K562 (cell line): ENCODE data around the gene SUGT1. TPM values are rescaled to one million over a fixed set of nuclear protein-coding genes. Genes with fewer than 3 reads are reported as not detected.

Source experiments
- ATF7 ChIP-seq: fragments of 450-650 bp; IDR thresholded peaks from 2 replicates; pipeline ENCODE4 v1.7.1; 2014; ENCODE audit warnings: mild to moderate bottlenecking, moderate library complexity
- CBFB ChIP-seq: sonication (generic); formaldehyde crosslinking; IDR thresholded peaks from 2 replicates; pipeline ENCODE4 v1.4.0; 2020; ENCODE audit warnings: mild to moderate bottlenecking, missing genetic modification reagents
- GABPA ChIP-seq: fragments of 200-800 bp; sonication (Bioruptor generic); conservative IDR thresholded peaks from 2 replicates; pipeline ENCODE4 v1.6.1; 2016; ENCODE audit warnings: low read depth, missing genetic modification characterization, missing compliant biosample characterization
- HDAC6 ChIP-seq: IDR thresholded peaks from 2 replicates; pipeline ENCODE4 v1.6.1; 2012; ENCODE audit warnings: low read depth, mild to moderate bottlenecking, control low read depth, inconsistent platforms, low read length, moderate library complexity
- MBD2 ChIP-seq: sonication (generic); IDR thresholded peaks from 2 replicates; pipeline ENCODE4 v1.6.1; 2016; ENCODE audit warnings: low read depth, borderline replicate concordance
- MXI1 ChIP-seq: IDR thresholded peaks from 2 replicates; pipeline ENCODE4 v1.6.1; 2011; ENCODE audit warnings: low read depth, mild to moderate bottlenecking, improper control_type of control experiment, low read length
- MYC ChIP-seq, 2 experiments: fragments of 250-450 bp in 1 of 2; sonication (Bioruptor Pico) in 1 of 2; IDR thresholded peaks; 2 replicates each; pipeline versions ENCODE4 v1.5.1 to v1.6.1; 2012 to 2021; ENCODE audit warnings: low read depth in 2 of 2, borderline replicate concordance in 1 of 2, improper control_type of control experiment in 1 of 2, low read length in 1 of 2, mild to moderate bottlenecking in 1 of 2, moderate library complexity in 1 of 2
- NFIC ChIP-seq: fragments of 450-650 bp; IDR thresholded peaks from 2 replicates; pipeline ENCODE4 v1.6.1; 2017; ENCODE audit warnings: mild to moderate bottlenecking, inconsistent platforms
- PHF20 ChIP-seq: fragments of 450-650 bp; IDR thresholded peaks from 2 replicates; pipeline ENCODE4 v1.6.1; 2018; ENCODE audit not compliant: partially characterized antibody
- SP1 ChIP-seq: sonication (generic); formaldehyde crosslinking; IDR thresholded peaks from 2 replicates; pipeline ENCODE4 v1.8.1; 2022; ENCODE audit warnings: mild to moderate bottlenecking, missing genetic modification reagents
- TBP ChIP-seq: optimal IDR thresholded peaks from 2 replicates; pipeline ENCODE3; 2011; ENCODE audit warnings: low read depth, low read length, improper control_type of control experiment
- ZKSCAN1 ChIP-seq: fragments of 150-350 bp; IDR thresholded peaks from 2 replicates; pipeline ENCODE4 v1.6.1; 2016; ENCODE audit warnings: low read depth, low read length
- ZNF175 ChIP-seq: fragments of 200-800 bp; sonication (Bioruptor generic); IDR thresholded peaks from 2 replicates; pipeline ENCODE4 v1.6.1; 2016; ENCODE audit warnings: low read depth, mild to moderate bottlenecking, missing genetic modification characterization, missing compliant biosample characterization
- polyA plus RNA-seq, 8 experiments: library from polyadenylated mRNA; depleted of rRNA in 4 of 8; stranded (reverse) in 5 of 8; unstranded in 3 of 8; fragments of >200 nt; fragmentation: Nextera tagmentation in 2 of 8; fragmentation: Illumina TruSeq in 1 of 8; extraction: Ambion mirVana in 2 of 8; extraction: Trizol in 1 of 8; gene quantifications; 2 replicates each; pipeline versions ENCODE4 v1.2.1 to v1.2.3, GENCODE V29; 2011 to 2014; ENCODE audit warnings: inconsistent platforms in 1 of 8, missing spikeins in 1 of 8
- total RNA-seq, 7 experiments: library from RNA; depleted of rRNA in 6 of 7; stranded (reverse); fragments of >200 nt in 6 of 7; fragmentation: Illumina TruSeq in 2 of 7; extraction: Trizol in 2 of 7; gene quantifications; 2 replicates each; pipeline versions ENCODE4 v1.2.1 to v1.2.3, GENCODE V29; 2011 to 2021; ENCODE audit warnings: low replicate concordance in 1 of 7
- TF ChIP-seq, protein P1 (sequence below), 2 experiments: fragments of 200-800 bp in 1 of 2; sonication (Bioruptor generic) in 1 of 2; sonication (generic) in 1 of 2; formaldehyde crosslinking in 1 of 2; IDR thresholded peaks in 1 of 2; conservative IDR thresholded peaks in 1 of 2; 2 replicates each; pipeline versions ENCODE4 v1.5.0 to v1.6.1; 2016 to 2020; ENCODE audit warnings: missing compliant biosample characterization in 1 of 2, missing genetic modification characterization in 1 of 2, missing genetic modification reagents in 1 of 2
- TF ChIP-seq, protein P2 (sequence below): fragments of 450-650 bp; IDR thresholded peaks from 2 replicates; pipeline ENCODE4 v1.6.1; 2017; ENCODE audit warnings: antibody characterized with exemption, mild to moderate bottlenecking
- TF ChIP-seq, protein P3 (sequence below): fragments of 450-650 bp; IDR thresholded peaks from 2 replicates; pipeline ENCODE4 v1.6.1; 2018; ENCODE audit not compliant: partially characterized antibody

SUGT1 gene
- total and polyA plus RNA-seq, 9 of the 15 experiments (the other 6 are each of a cell fraction or from before 2014, with no cell fraction given) = 38.1 to 67.1 (median 53.8) TPM

DNA sequence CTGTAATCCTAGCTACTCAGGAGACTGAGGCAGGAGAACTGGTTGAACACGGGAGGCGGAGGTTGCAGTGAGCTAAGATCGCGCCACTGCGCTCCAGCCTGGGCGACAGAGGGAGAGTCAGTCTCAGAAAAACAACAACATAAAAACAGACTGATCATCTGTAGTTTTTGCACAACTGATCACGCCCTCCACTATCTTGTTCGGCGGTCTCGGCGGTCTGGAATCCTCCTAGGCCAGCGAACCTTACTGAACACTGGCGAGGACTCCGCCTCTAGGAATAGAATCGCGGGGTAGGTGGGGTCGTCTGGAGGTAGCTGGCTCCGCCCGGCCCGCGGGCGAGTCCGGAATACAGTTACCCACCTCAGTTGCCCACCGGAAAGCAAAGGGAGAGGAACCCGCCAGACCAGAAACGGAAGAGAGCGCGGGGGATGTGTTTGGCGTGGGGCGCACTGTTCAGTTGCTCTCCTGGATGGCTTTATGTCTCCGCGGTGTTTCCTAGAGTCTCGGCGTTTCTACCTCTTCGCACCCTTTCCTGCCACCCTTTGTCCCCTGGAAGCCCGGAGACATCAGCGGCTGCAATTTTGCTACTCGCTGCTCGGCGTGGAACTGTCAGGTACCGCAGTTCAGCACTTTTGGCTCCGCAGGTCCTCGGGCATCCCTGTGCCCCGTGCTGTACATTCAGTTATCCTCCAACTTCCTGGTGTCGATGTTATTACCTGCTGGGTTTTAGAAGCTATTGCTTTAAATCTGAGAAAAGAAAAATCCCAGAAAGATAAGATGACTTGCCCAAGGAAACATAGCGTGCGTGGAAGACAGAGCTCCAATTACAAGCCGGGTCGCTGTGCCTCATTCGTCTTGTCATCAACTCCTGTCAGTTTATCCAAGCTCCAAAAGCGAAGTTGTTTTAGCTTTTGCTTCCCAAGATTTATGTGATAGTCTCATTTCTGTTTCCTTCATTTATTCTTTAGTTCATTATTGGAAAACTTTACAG is 35.3 kb upstream of the SUGT1 start (continued):
- TF ChIP-seq, protein P1, sequence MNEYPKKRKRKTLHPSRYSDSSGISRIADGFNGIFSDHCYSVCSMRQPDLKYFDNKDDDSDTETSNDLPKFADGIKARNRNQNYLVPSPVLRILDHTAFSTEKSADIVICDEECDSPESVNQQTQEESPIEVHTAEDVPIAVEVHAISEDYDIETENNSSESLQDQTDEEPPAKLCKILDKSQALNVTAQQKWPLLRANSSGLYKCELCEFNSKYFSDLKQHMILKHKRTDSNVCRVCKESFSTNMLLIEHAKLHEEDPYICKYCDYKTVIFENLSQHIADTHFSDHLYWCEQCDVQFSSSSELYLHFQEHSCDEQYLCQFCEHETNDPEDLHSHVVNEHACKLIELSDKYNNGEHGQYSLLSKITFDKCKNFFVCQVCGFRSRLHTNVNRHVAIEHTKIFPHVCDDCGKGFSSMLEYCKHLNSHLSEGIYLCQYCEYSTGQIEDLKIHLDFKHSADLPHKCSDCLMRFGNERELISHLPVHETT (CRISPR knock-in tag; conservative IDR thresholded peaks at IDR 0.05 in 1 of 2, IDR thresholded peaks at IDR 0.05 in 1 of 2) = peak in 1 of 2 experiments; percentile 42; a peak in 1 of 4 replicates
- TF ChIP-seq, protein P2, sequence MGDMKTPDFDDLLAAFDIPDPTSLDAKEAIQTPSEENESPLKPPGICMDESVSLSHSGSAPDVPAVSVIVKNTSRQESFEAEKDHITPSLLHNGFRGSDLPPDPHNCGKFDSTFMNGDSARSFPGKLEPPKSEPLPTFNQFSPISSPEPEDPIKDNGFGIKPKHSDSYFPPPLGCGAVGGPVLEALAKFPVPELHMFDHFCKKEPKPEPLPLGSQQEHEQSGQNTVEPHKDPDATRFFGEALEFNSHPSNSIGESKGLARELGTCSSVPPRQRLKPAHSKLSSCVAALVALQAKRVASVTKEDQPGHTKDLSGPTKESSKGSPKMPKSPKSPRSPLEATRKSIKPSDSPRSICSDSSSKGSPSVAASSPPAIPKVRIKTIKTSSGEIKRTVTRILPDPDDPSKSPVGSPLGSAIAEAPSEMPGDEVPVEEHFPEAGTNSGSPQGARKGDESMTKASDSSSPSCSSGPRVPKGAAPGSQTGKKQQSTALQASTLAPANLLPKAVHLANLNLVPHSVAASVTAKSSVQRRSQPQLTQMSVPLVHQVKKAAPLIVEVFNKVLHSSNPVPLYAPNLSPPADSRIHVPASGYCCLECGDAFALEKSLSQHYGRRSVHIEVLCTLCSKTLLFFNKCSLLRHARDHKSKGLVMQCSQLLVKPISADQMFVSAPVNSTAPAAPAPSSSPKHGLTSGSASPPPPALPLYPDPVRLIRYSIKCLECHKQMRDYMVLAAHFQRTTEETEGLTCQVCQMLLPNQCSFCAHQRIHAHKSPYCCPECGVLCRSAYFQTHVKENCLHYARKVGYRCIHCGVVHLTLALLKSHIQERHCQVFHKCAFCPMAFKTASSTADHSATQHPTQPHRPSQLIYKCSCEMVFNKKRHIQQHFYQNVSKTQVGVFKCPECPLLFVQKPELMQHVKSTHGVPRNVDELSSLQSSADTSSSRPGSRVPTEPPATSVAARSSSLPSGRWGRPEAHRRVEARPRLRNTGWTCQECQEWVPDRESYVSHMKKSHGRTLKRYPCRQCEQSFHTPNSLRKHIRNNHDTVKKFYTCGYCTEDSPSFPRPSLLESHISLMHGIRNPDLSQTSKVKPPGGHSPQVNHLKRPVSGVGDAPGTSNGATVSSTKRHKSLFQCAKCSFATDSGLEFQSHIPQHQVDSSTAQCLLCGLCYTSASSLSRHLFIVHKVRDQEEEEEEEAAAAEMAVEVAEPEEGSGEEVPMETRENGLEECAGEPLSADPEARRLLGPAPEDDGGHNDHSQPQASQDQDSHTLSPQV = no peak
- peak; percentile 29; the same call in 1 of the 2 replicates for TF ChIP-seq ZKSCAN1
- peak; percentile 43; the same call in 1 of the 2 replicates for TF ChIP-seq ATF7
- 0 out of 2 replicates have a peak, but pooled peaks have one; percentile 25 for TF ChIP-seq MBD2
- no peak for TF ChIP-seq ZNF175 (CRISPR knock-in tag)
- 0 out of 2 replicates have a peak, but pooled peaks have one; percentile 10 for TF ChIP-seq NFIC
- no peak for TF ChIP-seq CBFB (CRISPR knock-in tag)
- TF ChIP-seq, protein P3, sequence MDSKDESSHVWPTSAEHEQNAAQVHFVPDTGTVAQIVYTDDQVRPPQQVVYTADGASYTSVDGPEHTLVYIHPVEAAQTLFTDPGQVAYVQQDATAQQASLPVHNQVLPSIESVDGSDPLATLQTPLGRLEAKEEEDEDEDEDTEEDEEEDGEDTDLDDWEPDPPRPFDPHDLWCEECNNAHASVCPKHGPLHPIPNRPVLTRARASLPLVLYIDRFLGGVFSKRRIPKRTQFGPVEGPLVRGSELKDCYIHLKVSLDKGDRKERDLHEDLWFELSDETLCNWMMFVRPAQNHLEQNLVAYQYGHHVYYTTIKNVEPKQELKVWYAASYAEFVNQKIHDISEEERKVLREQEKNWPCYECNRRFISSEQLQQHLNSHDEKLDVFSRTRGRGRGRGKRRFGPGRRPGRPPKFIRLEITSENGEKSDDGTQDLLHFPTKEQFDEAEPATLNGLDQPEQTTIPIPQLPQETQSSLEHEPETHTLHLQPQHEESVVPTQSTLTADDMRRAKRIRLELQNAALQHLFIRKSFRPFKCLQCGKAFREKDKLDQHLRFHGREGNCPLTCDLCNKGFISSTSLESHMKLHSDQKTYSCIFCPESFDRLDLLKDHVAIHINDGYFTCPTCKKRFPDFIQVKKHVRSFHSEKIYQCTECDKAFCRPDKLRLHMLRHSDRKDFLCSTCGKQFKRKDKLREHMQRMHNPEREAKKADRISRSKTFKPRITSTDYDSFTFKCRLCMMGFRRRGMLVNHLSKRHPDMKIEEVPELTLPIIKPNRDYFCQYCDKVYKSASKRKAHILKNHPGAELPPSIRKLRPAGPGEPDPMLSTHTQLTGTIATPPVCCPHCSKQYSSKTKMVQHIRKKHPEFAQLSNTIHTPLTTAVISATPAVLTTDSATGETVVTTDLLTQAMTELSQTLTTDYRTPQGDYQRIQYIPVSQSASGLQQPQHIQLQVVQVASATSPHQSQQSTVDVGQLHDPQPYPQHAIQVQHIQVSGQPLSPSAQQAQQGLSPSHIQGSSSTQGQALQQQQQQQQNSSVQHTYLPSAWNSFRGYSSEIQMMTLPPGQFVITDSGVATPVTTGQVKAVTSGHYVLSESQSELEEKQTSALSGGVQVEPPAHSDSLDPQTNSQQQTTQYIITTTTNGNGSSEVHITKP = peak; percentile 23
- TF ChIP-seq HDAC6 = no peak
- TF ChIP-seq SP1 (CRISPR knock-in tag) = peak; percentile 41; the same call in 1 of the 2 replicates
- peak; percentile 33; the same call in 1 of the 2 replicates for TF ChIP-seq MXI1
- TF ChIP-seq GABPA (tag) = peak; percentile 97
- TF ChIP-seq MYC (IDR thresholded peaks at IDR 0.05; ENCODE audit: low read depth, low read length) = peak; percentile 54
- TF ChIP-seq MYC (CRISPR knock-in tag; IDR thresholded peaks at IDR 0.05; ENCODE audit: borderline replicate concordance, low read depth) = no peak
- TF ChIP-seq PHF20 = peak; percentile 93
- TF ChIP-seq TBP = peak; percentile 72
